IMR-90 (cell line): ENCODE results near the gene OR5C1. TPM values are rescaled to one million over a fixed set of nuclear protein-coding genes. Genes with fewer than 3 reads are reported as not detected.
A peak's percentile ranks its signal among the peaks of the same experiment; 100 is the strongest.

Experiments
- ATAC-seq: fragments of 200-7000 bp; cut with Tn5 transposase; 2 replicates; pipeline ENCODE4 v1.9.1; 2020; ENCODE audit warnings: low read depth, mild to moderate bottlenecking, moderate library complexity
- BruUV-seq: library from RNA; stranded (reverse); fragments of 400-500 nt; replicated peaks from 2 replicates; lab custom pipeline; 2021; lab: Mats Ljungman, UMichigan
- CTCF ChIA-PET: fragments of 300-600 bp; formaldehyde crosslinking; extraction: SDS; loops from one replicate; lab custom pipeline; 2021; ENCODE audit warnings: antibody characterized with exemption; lab: Yijun Ruan, JAX
- POLR2A ChIA-PET: fragments of 300-600 bp; sonication (Branson Sonifier 250); formaldehyde crosslinking; loops from one replicate; lab custom pipeline; 2022; ENCODE audit warnings: antibody characterized with exemption; ENCODE audit not compliant: unreplicated experiment; lab: Charles Lee
- DNase-seq: peaks from one replicate; pipeline ENCODE4 v3.0.0; 2013
- H2AFZ ChIP-seq: replicated peaks from 2 replicates; pipeline ENCODE3; 2013; ENCODE audit warnings: low read length, mild to moderate bottlenecking; ENCODE audit not compliant: poor library complexity
- H2AK5ac ChIP-seq: 2 replicates; pipeline ENCODE4 v1.6.1; 2013; ENCODE audit warnings: low read depth, low read length, inconsistent platforms
- H2AK9ac ChIP-seq: replicated peaks from 2 replicates; pipeline ENCODE3; 2013; ENCODE audit warnings: mild to moderate bottlenecking, low read depth, low read length, moderate library complexity; ENCODE audit not compliant: poor library complexity
- H2BK120ac ChIP-seq: 2 replicates; pipeline ENCODE4 v1.6.1; 2013; ENCODE audit warnings: low read depth, low read length, inconsistent platforms
- H2BK15ac ChIP-seq: 3 replicates; pipeline ENCODE4 v1.6.1; 2013; ENCODE audit warnings: low read depth, low read length, inconsistent platforms
- H2BK20ac ChIP-seq: 2 replicates; pipeline ENCODE4 v1.6.1; 2013; ENCODE audit warnings: low read depth, mild to moderate bottlenecking, inconsistent platforms, low read length, moderate library complexity
- H2BK5ac ChIP-seq: 2 replicates; pipeline ENCODE4 v1.6.1; 2013; ENCODE audit warnings: mild to moderate bottlenecking, low read depth, low read length, inconsistent platforms; ENCODE audit not compliant: poor library complexity, severe bottlenecking
- H3K14ac ChIP-seq: replicated peaks from 2 replicates; pipeline ENCODE4 v1.6.1; 2013; ENCODE audit warnings: low read depth, low read length, inconsistent platforms
- H3K18ac ChIP-seq: 2 replicates; pipeline ENCODE4 v1.6.1; 2013; ENCODE audit warnings: low read depth, low read length, control low read depth
- H3K23ac ChIP-seq: 2 replicates; pipeline ENCODE4 v1.6.1; 2013; ENCODE audit warnings: low read depth, low read length, inconsistent platforms
- H3K27ac ChIP-seq: 2 replicates; pipeline ENCODE4 v1.5.1; 2013; ENCODE audit warnings: mild to moderate bottlenecking, control low read depth, low read length; ENCODE audit not compliant: insufficient read depth
- H3K27me3 ChIP-seq: 2 replicates; pipeline ENCODE4 v1.6.1; 2013; ENCODE audit warnings: low read length; ENCODE audit not compliant: control insufficient read depth, insufficient read depth
- H3K36me3 ChIP-seq: 2 replicates; pipeline ENCODE4 v1.6.1; 2013; ENCODE audit warnings: low read length, mixed read lengths; ENCODE audit not compliant: control insufficient read depth, insufficient read depth
- H3K4ac ChIP-seq: 2 replicates; pipeline ENCODE4 v1.6.1; 2013; ENCODE audit warnings: low read depth, low read length, inconsistent platforms
- H3K4me1 ChIP-seq: 2 replicates; pipeline ENCODE4 v1.6.1; 2013; ENCODE audit warnings: low read length, mixed read lengths; ENCODE audit not compliant: control insufficient read depth, insufficient read depth
- H3K4me2 ChIP-seq: 2 replicates; pipeline ENCODE4 v1.6.1; 2013; ENCODE audit warnings: low read depth, mild to moderate bottlenecking, control low read depth, low read length, moderate library complexity
- H3K4me3 ChIP-seq: 2 replicates; pipeline ENCODE4 v1.5.1; 2013; ENCODE audit warnings: low read depth, mild to moderate bottlenecking, control low read depth, low read length, moderate library complexity; ENCODE audit not compliant: insufficient read depth
- H3K56ac ChIP-seq: 2 replicates; pipeline ENCODE4 v1.6.1; 2013; ENCODE audit warnings: low read length, inconsistent platforms; ENCODE audit not compliant: insufficient read depth; ENCODE audit errors: extremely low read depth
- H3K79me1 ChIP-seq, 2 experiments: 2 replicates each; pipeline ENCODE4 v1.6.1; 2013; ENCODE audit warnings: low read length in 2 of 2, inconsistent platforms in 1 of 2, low read depth in 1 of 2
- H3K9ac ChIP-seq: 2 replicates; pipeline ENCODE4 v1.6.1; 2013; ENCODE audit warnings: low read depth, low read length, control low read depth
- H3K9me1 ChIP-seq: 2 replicates; pipeline ENCODE4 v1.6.1; 2013; ENCODE audit warnings: low read length, inconsistent platforms; ENCODE audit not compliant: insufficient read depth
- H3K9me3 ChIP-seq: 2 replicates; pipeline ENCODE4 v1.6.1; 2013; ENCODE audit warnings: low read length; ENCODE audit not compliant: control insufficient read depth, insufficient read depth
- H4K20me1 ChIP-seq: 2 replicates; pipeline ENCODE4 v1.6.1; 2013; ENCODE audit warnings: low read length, inconsistent platforms; ENCODE audit not compliant: insufficient read depth
- H4K5ac ChIP-seq: 2 replicates; pipeline ENCODE4 v1.6.1; 2013; ENCODE audit warnings: mild to moderate bottlenecking, low read depth, low read length, control low read depth
- H4K8ac ChIP-seq, 2 experiments: 2 replicates each; pipeline ENCODE4 v1.6.1; 2013; ENCODE audit warnings: low read depth in 2 of 2, low read length in 2 of 2, control low read depth in 1 of 2, inconsistent platforms in 1 of 2
- H4K91ac ChIP-seq: 2 replicates; pipeline ENCODE4 v1.6.1; 2013; ENCODE audit warnings: low read depth, low read length, inconsistent platforms; ENCODE audit not compliant: insufficient read depth
- BHLHE40 ChIP-seq: fragments of 150-350 bp; IDR thresholded peaks from 2 replicates; pipeline ENCODE4 v1.6.1; 2016; ENCODE audit warnings: mild to moderate bottlenecking, low read depth, low read length
- CEBPB ChIP-seq: IDR thresholded peaks from 2 replicates; pipeline ENCODE4 v1.6.1; 2012; ENCODE audit warnings: low read depth, low read length, improper control_type of control experiment
- CHD1 ChIP-seq: IDR thresholded peaks from 2 replicates; pipeline ENCODE4 v1.6.1; 2012; ENCODE audit warnings: low read depth, low read length, improper control_type of control experiment
- FOS ChIP-seq: fragments of 150-350 bp; IDR thresholded peaks from 2 replicates; pipeline ENCODE4 v1.6.1; 2016; ENCODE audit warnings: low read depth, low read length
- MAFK ChIP-seq: IDR thresholded peaks from 2 replicates; pipeline ENCODE4 v1.6.1; 2012; ENCODE audit warnings: low read depth, low read length, improper control_type of control experiment
- MAZ ChIP-seq: IDR thresholded peaks from 2 replicates; pipeline ENCODE4 v1.6.1; 2012; ENCODE audit warnings: low read depth, mild to moderate bottlenecking, low read length, improper control_type of control experiment, moderate library complexity, borderline replicate concordance
- MXI1 ChIP-seq: IDR thresholded peaks from 2 replicates; pipeline ENCODE4 v1.6.1; 2012; ENCODE audit warnings: low read depth, mild to moderate bottlenecking, low read length, moderate library complexity, borderline replicate concordance
- NFE2L2 ChIP-seq: fragments of 150-350 bp; IDR thresholded peaks from 2 replicates; pipeline ENCODE4 v1.6.1; 2016; ENCODE audit warnings: low read depth, mild to moderate bottlenecking, low read length
- POLR2A ChIP-seq: IDR thresholded peaks from 2 replicates; pipeline ENCODE4 v1.6.1; 2012; ENCODE audit warnings: mild to moderate bottlenecking, low read depth, low read length
- RAD21 ChIP-seq: IDR thresholded peaks from 2 replicates; pipeline ENCODE4 v1.6.1; 2012; ENCODE audit warnings: low read length, improper control_type of control experiment
- RCOR1 ChIP-seq: IDR thresholded peaks from 2 replicates; pipeline ENCODE4 v1.6.1; 2012; ENCODE audit warnings: mild to moderate bottlenecking, low read length, improper control_type of control experiment; ENCODE audit not compliant: insufficient replicate concordance
- RFX5 ChIP-seq: IDR thresholded peaks from 2 replicates; pipeline ENCODE4 v1.8.0; 2012; ENCODE audit warnings: low read depth, mild to moderate bottlenecking, low read length, moderate library complexity
- SMC3 ChIP-seq: fragments of 150-350 bp; IDR thresholded peaks from 2 replicates; pipeline ENCODE4 v1.6.1; 2016; ENCODE audit warnings: low read depth, mild to moderate bottlenecking, antibody characterized with exemption, low read length, moderate library complexity
- WGBS, 2 experiments: methylation state at CpG; one replicate each; pipeline versions ENCODE4 v1.1.5 to v1.1.7; 2013; ENCODE audit warnings: missing lambda C conversion rate in 2 of 2; ENCODE audit not compliant: insufficient read length in 1 of 2; ENCODE audit errors: extremely low coverage in 2 of 2; 5-methylcytosine and 5-hydroxymethylcytosine counted together
- dilution Hi-C: fragments of 300-500 bp; cut with HindIII; formaldehyde crosslinking; loops from one replicate; pipeline ENCODE4 v1.14.3; 2018; ENCODE audit warnings: low sequenced_read_pairs; ENCODE audit not compliant: unreplicated experiment
- in situ Hi-C: fragments of 300-500 bp; cut with MboI; formaldehyde crosslinking; loops from 3 replicates; pipeline ENCODE4 v1.14.3; 2019; ENCODE audit warnings: low sequenced_read_pairs, inconsistent platforms, mixed read lengths
- intact Hi-C: fragments of 100-400 bp; cut with micrococcal nuclease; formaldehyde crosslinking; loops from 2 replicates; pipeline ENCODE4 v1.10.0; 2022
- polyA plus RNA-seq, 3 experiments: library from polyadenylated mRNA; depleted of rRNA; stranded (reverse); fragments of >200 nt; gene quantifications; 2 replicates each; pipeline ENCODE4 v1.2.3, GENCODE V29; 2012; ENCODE audit warnings: low replicate concordance in 1 of 3
- total RNA-seq: library from RNA; depleted of rRNA; stranded (reverse); fragments of >200 nt; gene quantifications from 2 replicates; pipeline ENCODE4 v1.2.3, GENCODE V29; 2012
- TF ChIP-seq, protein P1 (sequence below): fragments of 150-350 bp; IDR thresholded peaks from 2 replicates; pipeline ENCODE4 v1.6.1; 2017; ENCODE audit warnings: mild to moderate bottlenecking, antibody characterized with exemption, low read length, low read depth
- TF ChIP-seq, protein P2 (sequence below): fragments of 150-350 bp; IDR thresholded peaks from 2 replicates; pipeline ENCODE4 v1.6.1; 2016; ENCODE audit warnings: low read depth, mild to moderate bottlenecking, low read length, moderate library complexity, borderline replicate concordance
- TF ChIP-seq, protein P3 (sequence below): conservative IDR thresholded peaks from 2 replicates; pipeline ENCODE4 v1.5.1; 2012; ENCODE audit warnings: mild to moderate bottlenecking, low read depth, low read length, improper control_type of control experiment

OR5C1 gene
- total and polyA plus RNA-seq, 2 of the 4 experiments (the other 2 are of a cell fraction) = not detected

DNA sequence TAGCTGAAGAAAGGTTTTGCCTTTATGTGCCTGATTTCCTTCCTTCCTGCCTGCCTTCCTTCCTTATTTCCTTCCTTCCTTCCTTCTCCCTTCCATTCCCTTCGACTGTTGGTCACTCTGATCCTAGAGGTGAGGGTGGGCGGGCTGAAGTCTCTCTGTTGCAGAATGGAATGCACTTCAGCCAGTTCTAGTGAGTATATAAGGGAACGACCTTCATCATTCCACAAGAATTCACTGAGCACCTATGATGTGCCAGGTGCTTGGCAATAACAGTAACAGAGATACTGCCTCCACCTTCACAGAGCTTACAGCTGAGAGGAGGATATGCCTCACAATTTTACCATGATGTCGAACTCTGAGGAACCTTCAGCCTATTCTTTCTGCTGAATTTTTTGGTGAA, 8.7 kb upstream of the OR5C1 start:
- no peak overlapping the region for H3K4me3 ChIP-seq
- DNase-seq = no peak
- no CpG with 5 or more reads among the region's 4 CpGs for WGBS, 2 experiments
- peaks cover 26% of the 10 kb centered on the region for H3K4me1 ChIP-seq
- peak overlapping the region; percentile 97 for H2BK120ac ChIP-seq
- no peaks in the 10 kb centered on the region for H3K9me3 ChIP-seq
- H4K5ac ChIP-seq = peak overlapping the region; percentile 36; the same call in 1 of the 2 replicates
- ATAC-seq = no peak
- ChIA-PET POLR2A (no interaction called here), CTCF (no interaction called here)
- peak overlapping the region; percentile 91 for H4K91ac ChIP-seq
- H3K23ac ChIP-seq = peak overlapping the region; percentile 94; the same call in 1 of the 2 replicates
- H2AK5ac ChIP-seq = peak overlapping the region; percentile 95
- in situ Hi-C loops (no loop called here), dilution Hi-C loops (no loop called here), intact Hi-C loops (no loop called here)
- peak overlapping the region; percentile 81 for H2AFZ ChIP-seq
- H2BK20ac ChIP-seq = peak overlapping the region; percentile 98
- no peaks in the 10 kb centered on the region for H4K20me1 ChIP-seq
- no peak overlapping the region for H3K4me2 ChIP-seq
- no peak for TF ChIP-seq CHD1
- TF ChIP-seq, protein P1, sequence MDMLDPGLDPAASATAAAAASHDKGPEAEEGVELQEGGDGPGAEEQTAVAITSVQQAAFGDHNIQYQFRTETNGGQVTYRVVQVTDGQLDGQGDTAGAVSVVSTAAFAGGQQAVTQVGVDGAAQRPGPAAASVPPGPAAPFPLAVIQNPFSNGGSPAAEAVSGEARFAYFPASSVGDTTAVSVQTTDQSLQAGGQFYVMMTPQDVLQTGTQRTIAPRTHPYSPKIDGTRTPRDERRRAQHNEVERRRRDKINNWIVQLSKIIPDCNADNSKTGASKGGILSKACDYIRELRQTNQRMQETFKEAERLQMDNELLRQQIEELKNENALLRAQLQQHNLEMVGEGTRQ = no peak
- TF ChIP-seq CEBPB = no peak
- TF ChIP-seq POLR2A = no peak
- no peak for TF ChIP-seq RAD21
- TF ChIP-seq MAZ = no peak
- TF ChIP-seq, protein P2, sequence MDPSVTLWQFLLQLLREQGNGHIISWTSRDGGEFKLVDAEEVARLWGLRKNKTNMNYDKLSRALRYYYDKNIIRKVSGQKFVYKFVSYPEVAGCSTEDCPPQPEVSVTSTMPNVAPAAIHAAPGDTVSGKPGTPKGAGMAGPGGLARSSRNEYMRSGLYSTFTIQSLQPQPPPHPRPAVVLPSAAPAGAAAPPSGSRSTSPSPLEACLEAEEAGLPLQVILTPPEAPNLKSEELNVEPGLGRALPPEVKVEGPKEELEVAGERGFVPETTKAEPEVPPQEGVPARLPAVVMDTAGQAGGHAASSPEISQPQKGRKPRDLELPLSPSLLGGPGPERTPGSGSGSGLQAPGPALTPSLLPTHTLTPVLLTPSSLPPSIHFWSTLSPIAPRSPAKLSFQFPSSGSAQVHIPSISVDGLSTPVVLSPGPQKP = no peak
- TF ChIP-seq RFX5 = no peak
- TF ChIP-seq NFE2L2 = no peak
- TF ChIP-seq, protein P3, sequence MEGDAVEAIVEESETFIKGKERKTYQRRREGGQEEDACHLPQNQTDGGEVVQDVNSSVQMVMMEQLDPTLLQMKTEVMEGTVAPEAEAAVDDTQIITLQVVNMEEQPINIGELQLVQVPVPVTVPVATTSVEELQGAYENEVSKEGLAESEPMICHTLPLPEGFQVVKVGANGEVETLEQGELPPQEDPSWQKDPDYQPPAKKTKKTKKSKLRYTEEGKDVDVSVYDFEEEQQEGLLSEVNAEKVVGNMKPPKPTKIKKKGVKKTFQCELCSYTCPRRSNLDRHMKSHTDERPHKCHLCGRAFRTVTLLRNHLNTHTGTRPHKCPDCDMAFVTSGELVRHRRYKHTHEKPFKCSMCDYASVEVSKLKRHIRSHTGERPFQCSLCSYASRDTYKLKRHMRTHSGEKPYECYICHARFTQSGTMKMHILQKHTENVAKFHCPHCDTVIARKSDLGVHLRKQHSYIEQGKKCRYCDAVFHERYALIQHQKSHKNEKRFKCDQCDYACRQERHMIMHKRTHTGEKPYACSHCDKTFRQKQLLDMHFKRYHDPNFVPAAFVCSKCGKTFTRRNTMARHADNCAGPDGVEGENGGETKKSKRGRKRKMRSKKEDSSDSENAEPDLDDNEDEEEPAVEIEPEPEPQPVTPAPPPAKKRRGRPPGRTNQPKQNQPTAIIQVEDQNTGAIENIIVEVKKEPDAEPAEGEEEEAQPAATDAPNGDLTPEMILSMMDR = no peak
- TF ChIP-seq FOS = no peak
- TF ChIP-seq MAFK = no peak
- TF ChIP-seq BHLHE40 = no peak
- no peak for TF ChIP-seq MXI1
- no peak for TF ChIP-seq SMC3
- no peak for TF ChIP-seq RCOR1
- H3K56ac ChIP-seq = 0 out of 2 replicates have a peak overlapping the region, but pooled peaks have one; percentile 2
- no peak overlapping the region for H2AK9ac ChIP-seq
- H3K9ac ChIP-seq = no peak overlapping the region
- H3K9me1 ChIP-seq = peaks cover 26% of the 10 kb centered on the region
- no peak overlapping the region; the same call in 1 of the 2 replicates for H3K27ac ChIP-seq
- H3K4ac ChIP-seq = peak overlapping the region; percentile 95
- H3K18ac ChIP-seq = peak overlapping the region; percentile 70
- H3K36me3 ChIP-seq = no peaks in the 10 kb centered on the region
- H2BK15ac ChIP-seq = peak overlapping the region; percentile 97
- H3K79me1 ChIP-seq = no peaks in the 10 kb centered on the region
- peak overlapping the region; percentile 79 to 88; a peak in 3 of 4 replicates for H4K8ac ChIP-seq
- BruUV-seq = no TSS peak
- H2BK5ac ChIP-seq = peak overlapping the region; percentile 73
- peak overlapping the region; percentile 89 for H3K14ac ChIP-seq
- H3K27me3 ChIP-seq = no peaks in the 10 kb centered on the region
